GM19351 (cell line): Measurements from ENCODE around the gene PUS1.
"Not testable (repeated sequence)": the region's sequence is repeated elsewhere in the genome, so short reads cannot be mapped to it uniquely, and the experiment has no call there.

ENCODE experiments used
- ATAC-seq: cut with Tn5 transposase; IDR thresholded peaks from one replicate; pipeline ENCODE4 v1.9.1; 2021; ENCODE audit warnings: mild to moderate bottlenecking, moderate library complexity; ENCODE audit not compliant: unreplicated experiment

PUS1 gene

DNA sequence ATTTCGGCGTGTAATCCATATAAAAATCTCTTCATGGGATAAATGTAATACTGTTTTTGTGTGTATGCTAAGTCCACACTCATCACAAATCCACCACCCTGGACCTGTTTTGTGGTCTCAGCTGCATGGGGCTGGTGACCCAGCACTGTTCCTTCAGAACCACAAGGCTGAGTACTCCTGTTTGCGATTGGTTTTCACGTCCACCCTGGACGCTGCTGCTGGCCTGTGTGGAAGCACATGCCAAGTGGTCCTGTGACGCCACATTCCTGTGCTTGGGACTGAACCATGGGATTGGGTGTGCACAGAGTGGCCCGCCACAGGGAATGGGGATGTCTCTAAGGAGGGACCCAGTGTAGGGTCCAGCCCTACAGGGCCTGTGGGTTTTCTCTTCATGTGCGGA, 4.3 kb downstream of the PUS1 start:
- ATAC-seq = no peak

DNA sequence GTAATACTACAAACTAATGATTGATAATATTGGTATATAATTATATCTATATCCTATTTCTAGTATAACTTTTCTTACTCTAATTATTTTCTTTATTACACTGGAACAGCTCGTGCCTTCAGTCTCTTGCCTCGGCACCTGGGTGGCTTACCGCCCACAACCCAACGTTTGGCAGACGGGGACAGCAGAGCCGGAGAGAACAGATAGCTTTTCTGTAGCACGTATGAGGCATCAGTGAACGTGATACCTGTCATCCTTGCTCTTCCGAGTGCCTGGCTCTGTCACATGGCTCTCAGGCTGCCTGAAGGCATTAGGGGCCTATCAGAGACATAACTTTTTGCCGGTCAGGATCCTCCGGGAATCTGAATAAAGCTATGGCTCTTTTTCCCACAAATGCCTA, 5.5 kb downstream of the PUS1 start:
- ATAC-seq = no peak

DNA sequence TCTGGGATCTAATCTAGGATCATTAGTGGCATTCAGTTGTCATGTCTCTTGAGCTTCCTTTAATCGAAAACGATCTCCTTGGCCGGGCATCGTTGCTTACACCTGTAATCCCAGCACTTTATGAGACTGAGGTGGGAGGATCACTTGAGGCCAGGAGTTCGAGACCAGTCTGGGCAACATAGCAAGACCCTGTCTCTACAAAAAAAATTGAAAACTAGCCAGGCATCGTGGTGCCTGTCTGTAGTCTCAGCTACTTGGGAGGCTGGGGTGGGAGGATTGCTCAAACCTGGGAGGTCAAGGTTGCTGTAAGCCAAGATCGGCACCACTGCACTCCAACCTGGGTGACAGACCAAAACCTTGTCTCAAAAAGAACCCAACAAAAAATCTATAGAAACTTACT, 9.0 kb downstream of the PUS1 start:
- no peak for ATAC-seq

DNA sequence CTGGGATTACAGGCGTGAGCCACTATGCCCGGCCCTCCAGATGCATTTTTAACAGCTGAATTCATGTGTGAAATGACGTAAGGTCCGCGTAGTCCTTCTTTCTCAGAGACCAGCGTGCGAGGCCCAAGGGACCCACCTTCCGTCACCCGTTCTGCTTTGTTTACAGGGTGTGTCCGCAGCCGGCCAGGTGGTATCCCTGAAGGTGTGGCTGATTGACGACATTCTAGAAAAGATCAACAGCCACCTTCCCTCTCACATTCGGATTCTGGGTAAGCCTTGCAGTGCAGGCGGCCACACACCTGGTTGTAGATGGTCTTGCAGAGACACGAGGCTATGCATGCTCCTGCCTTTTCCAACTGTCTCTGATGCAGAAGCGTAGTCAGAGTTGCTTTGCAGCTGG, 9.9 kb downstream of the PUS1 start:
- ATAC-seq = no peak

DNA sequence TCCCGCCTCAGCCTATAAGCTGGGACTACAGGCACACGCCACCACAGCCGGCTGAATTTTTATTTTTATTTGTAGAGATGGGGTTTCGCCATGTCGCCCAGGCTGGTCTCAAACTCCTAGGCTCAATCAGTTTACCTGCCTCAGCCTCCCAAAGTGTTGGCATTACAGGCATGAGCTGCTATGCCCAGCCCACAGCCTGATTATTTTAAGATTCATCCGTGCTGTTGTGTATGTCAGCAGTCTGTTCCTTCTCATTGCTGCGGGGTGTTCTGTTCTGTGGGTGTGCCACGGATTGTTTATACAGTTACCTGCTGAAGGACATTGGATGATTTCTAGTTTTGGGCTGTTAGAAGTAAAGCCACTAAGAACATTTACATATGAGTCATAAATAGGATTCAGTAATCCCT, 11.1 kb downstream of the PUS1 start:
- ATAC-seq = no peak

DNA sequence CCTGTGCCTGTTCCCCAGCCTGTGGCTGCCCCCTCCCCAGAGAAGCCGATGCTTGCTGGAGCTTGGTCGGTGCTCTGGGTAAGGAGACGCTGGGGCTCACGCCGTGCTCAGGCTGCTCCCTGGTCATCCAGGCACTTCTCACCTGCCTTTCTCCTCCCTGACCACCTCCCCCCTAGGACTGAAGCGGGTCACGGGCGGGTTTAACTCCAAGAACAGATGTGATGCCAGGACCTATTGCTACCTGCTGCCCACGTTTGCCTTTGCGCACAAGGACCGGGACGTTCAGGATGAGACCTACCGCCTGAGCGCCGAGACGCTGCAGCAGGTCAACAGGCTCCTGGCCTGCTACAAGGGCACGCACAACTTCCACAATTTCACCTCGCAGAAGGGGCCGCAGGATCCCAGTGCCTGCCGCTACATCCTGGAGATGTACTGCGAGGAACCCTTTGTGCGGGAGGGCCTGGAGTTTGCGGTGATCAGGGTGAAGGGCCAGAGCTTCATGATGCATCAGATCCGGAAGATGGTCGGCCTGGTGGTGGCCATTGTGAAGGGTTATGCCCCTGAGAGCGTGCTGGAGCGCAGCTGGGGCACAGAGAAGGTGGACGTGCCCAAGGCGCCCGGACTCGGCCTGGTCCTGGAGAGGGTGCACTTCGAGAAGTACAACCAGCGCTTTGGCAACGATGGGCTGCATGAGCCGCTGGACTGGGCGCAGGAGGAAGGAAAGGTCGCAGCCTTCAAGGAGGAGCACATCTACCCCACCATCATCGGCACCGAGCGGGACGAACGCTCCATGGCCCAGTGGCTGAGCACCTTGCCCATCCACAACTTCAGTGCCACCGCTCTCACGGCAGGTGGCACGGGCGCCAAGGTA, 12.3 kb downstream of the PUS1 start:
- no peak for ATAC-seq

DNA sequence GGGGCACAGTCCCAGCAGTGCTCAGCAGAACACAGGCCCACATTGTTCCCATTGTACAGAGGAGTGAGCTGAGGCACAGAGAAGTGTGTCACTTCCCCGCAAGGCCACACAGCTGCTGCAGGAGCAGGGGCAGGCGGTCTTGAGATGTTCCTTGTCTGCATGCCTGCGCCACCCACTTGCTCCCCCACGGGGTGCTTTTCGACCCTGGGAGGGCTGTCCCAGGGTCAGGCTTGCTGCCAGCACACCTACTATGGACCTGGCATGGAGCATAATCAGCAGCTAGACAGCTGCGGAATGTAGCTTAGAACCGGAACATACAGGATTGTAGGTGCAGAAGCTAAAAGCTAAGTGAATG, 12.9 kb downstream of the PUS1 start:
- no peak for ATAC-seq

DNA sequence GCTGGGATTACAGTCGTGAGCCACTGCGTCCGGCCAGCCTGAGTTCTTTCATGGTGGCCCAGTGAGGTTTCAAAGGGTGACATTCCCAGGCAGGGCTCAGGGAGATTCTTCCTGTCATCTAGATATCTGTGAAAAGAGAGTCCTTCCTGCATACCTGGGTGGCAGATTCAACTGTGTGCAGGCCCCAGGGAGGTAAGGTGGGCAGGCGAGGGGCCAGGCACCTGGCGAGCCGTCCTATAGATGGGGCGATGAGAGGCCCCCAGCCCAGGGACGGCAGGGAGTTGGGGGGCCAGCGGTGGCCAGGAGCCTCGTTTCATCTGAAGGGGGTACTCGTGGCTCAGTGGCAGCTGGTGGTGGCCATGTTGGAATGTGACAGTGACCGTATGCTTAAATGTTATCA, 13.6 kb downstream of the PUS1 start:
- no peak for ATAC-seq

DNA sequence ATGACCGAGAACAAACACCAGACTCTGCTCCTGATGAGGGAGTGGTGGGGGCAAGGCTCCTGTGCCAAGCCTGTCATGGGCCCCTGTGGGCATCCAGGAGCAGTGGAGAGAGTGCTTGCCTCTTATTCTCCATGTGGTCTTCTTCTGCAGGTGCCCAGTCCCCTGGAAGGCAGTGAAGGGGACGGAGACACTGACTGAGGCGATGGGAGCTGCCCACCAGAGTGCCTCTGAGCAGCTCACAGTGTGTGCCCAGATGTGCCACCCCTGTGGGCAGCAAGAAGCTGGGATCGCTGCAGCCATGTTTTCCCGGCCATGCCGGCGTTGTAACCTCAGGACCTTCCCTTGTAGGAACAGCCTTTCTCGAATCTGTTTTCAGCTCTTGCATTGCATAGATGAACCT, 14.3 kb downstream of the PUS1 start:
- no peak for ATAC-seq

DNA sequence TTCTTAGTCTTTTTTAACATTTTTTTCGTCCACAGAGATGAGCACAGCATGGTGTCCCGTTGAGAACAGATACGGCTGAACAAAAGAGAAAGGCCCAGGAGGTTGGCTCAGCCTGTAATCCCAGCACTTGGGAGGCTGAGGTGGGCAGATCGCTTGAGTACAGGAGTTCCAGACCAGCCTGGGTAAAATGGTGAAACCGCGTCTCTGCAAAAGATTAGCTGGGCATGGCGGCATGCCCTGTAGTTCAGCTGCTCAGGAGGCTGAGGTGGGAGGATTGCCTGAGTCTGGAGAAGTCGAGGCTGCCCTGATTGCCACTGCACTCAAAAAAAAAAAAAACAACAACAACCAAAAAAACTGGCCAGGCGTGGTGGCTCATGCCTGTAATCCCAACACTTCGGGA, 14.8 kb downstream of the PUS1 start:
- no peak for ATAC-seq

DNA sequence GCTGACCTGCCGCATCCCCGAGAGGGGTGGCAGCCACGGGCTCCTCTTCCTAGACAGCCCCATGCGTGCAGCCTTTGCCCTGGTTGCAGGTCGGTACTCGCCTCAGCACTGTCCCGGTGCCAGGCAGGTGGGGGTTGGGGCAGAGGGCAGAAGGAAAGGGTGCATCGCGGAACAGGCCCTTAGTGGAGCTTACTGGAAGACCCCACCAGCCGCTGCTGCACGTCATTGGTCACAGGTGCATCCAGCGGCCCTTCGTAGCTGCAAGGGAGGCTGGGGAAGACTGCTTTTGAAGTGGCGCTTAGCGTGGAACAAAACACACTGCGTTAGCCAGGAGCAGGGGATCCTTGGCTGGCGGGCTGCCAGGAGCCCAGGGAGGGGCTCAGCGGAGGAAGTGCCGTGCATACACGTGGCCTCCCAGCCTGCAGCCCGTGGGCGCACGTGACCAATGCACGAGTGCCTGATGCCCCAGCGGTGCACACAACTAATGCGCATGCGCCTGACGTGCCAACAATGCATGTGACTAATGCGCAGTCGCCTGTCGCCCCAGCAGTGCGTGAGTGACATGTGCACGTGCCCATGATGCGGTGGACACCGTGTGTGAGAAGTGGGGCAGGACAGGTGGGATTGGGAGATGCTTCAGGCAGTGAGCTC, 15.7 kb downstream of the PUS1 start:
- ATAC-seq = no peak

DNA sequence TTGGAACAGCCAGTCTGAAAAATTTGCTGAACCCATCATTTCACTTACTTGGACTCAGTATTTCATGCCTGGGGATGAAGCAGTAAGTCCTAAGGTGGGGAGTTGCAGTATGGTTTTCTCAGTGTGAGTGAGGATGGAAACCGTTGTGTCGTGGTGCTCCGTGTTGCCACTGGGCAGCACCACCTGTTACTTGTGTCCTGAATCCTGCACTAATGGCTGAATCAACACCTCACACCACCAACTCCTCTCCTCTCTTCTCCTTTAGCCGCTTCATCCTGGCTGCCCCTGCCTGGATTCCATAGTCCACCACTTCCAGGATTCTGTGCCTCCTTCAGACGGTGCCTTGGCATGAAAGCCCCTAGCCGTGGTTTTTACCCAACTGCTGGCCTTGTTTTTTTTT, 17.7 kb downstream of the PUS1 start:
- no peak for ATAC-seq

DNA sequence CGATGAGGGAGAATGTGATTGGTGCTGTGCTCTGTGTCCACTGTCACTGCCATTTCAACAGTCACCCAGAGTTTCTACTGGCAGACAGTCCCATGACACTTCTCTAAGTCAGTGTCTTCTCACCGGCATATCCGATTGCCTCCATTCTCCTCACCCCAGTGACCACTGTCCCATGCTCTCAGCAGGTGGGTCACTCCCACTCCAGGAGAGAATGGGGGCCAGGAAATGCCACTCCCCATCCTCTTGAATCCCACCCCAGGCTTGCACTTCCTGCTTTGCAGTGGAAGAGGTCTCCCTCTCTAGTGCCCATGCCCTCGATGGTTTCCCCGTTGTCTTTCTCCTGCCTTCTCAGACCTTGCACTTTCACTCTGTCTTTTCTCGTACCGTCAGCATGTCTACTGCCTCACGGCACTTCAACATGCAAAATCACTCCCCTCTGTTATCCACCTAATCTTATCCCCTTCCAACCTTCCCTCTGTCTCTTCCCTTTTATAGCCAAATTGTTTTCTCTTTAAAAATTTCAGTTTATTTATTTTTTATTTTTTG, 18.5 kb downstream of the PUS1 start:
- no peak for ATAC-seq

DNA sequence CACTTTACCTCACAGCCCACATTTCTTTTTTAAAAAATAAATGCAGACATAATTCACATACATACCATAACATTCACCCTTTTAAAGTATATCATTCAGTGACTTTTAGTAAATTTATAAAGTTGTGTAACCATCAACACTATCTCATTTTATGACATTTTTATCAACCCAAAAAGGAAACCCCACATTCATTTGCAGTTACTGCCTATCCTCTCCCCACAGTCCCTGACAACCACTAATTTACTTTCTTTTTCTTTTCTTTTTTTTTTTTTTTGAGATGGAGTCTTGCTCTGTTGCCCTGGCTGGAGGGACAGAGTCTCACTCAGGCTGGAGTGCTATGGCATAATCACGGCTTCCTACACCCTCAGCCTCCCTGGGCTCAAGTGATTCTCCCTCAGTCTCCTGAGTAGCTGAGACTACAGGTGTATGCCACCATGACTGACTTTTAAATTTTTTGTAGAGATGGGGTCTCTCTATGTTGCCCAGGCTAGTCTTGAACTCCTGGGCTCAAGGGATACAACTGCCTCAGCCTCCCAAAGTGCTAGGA, 19.2 kb downstream of the PUS1 start:
- no peak for ATAC-seq

DNA sequence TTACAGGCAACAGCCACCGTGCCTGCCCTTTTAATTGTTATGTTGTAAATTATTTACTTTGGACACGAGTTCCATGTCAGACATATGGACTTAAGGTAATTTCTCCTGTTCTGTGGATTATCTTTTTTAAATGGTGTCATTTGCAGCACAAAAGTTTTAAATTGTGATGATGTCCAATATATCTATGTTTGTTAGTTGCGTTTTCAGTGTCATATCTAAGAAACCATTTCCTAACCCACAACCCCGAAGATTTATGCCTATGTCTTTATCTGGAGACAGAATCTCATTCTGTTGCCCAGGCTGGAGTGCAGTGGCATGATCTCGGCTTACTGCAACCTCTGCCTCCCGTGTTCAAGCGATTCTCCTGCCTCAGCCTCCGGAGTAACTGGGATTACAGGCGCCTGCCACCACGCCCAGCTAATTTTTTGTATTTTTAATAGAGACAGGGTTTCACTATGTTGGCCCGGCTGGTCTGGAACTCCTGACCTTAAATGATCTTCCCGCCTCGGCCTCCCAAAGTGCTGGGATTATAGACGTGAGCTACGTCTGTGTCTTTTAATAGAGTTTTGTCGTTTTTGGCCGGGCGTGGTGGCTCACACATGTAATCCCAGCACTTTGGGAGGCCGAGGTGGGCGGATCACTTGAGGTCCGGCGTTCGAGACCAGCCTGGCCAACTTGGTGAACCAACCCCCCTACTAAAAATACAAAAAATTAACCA, 19.8 kb downstream of the PUS1 start:
- not testable (repeated sequence) for ATAC-seq

DNA sequence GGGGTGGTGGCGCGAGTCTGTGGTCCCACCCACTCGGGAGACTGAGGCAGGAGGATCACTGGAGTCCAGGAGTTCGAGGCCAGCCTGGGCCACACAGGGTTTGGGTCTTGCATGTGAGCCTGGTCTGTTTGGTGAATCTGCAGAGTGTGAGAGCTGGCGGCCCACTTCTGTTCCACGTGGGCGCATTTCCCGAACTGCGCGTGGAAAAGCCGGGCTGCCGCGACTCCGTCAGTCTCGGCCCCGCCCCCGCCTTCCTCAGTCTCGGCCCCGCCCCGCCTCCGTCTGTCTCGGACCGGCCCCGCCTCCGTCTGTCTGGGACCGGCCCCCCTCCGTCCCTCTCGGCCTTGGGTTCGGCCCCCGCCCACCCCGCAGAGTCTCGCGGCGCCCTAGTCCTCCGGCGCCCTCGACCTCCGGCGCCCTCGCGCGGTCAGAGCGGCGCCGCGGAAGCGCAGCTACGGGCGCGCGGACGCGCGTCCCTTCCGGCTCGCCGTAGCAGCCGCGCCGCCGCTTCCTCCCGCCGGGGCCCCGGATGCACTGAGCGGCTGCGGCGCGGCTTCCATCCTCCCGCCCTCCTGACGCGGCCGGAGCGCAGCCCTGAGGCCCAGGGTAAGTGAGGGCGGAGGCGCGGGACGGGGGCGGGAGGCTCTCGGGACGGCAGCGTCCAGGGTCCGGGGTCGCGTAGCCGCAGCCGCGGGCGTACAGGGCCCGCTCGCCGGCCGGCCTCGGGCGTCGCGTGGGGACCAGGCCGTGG, 20.5 kb downstream of the PUS1 start, which contains the start of gene EP400:
EP400 (plus strand) TSS at position 512 of the 751 bp plus-strand sequence. CDS start 10,678 bp downstream, outside the sequence.
- peak; percentile 87 for ATAC-seq

DNA sequence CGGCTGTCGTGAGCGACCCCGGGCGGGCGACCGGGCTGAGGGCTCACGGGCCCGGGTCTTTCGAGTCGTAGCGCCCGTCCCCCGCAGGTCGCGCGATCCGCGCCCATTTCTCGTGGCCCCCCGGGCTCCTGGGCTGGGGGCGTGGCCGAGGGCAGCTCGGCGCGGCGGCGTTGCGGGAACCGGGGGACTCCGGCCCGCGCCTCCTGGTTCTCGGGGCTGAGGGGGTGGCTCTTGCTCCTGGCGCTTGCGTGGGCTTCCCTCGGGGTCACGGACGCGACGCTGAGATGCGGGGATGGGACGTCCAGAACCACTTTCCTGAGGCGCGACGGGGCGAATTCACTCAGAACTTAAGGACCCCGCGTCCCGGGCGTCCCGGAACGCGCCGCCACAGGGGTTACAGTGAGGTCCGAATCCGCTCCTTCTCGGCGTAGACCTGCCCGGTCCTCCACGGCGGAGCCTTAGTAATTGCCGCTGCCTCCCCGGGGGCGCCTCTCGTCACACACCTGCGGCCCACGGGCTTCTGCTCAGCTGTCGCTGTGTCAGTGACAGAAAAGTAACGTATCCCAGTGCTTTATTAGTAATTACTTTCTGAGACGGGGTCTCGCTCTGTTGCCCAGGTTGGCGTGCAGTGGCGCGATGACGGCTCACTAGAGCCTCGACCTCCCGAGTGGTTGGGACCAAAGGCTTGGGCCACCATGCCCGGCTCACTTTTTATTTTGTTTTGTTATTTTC, 21.3 kb downstream of the PUS1 start:
- peak; percentile 36 for ATAC-seq

DNA sequence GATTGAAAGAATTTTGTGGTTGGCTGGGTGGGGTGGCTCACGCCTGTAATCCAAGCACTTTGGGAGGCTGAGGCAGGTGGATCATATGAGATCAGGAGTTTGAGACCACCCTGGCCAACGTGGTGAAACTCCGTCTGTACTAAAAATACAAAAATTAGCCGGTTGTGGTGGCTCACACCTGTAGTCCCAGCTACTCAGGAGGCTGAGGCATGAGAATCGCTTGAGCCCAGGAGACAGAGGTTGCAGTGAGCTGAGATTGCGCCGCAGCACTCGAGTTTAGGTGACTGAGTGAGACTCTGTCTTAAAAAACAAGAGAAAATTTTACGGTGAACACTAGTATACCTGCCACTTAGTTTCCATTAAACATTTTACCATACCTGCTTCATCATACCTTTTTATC, 24.7 kb downstream of the PUS1 start:
- ATAC-seq = not testable (repeated sequence)

DNA sequence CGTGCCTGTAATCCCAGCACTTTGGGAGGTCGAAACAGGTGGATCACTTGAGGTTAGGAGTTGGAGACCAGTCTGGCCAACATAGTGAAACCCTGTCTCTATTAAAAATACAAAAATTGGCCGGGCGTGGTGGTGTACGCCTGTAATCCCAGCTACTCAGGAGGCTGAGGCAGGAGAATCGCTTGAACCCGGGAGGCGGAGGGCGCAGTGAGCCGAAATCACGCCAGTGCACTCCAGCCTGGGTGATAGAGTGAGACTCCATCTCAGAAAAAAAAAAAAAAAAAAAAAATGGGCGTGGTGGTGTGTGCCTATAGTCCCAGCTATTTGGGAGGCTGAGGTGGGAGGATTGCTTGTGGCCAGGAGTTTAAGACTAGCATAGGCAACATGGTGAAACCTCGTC, 25.4 kb downstream of the PUS1 start:
- ATAC-seq = not testable (repeated sequence)

DNA sequence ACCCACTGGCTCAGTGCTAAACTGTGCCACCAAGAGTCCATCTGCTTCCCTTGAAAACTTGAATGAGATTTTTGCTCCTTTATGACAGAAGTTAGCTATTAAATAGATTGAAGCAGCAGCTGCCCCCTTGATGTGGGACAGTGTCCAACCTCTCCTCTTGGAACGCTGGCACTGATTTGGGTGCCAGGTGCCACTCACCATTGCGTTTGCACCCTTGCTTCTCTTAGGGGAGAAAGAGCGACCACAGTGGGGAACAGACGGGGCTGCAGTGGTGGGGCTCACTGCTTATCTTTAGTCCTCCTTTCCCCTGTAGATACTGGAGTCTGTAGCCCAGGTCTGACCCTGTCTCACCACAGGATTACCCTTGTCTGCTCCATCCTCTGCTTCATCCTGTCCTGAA, 30.0 kb downstream of the PUS1 start:
- no peak for ATAC-seq
